DMS 273 treated with DMSO at 0.1 percent for 48 hours (cell line): ENCODE results near the gene ZMIZ2.
A peak's percentile ranks its signal among the peaks of the same experiment; 100 is the strongest.
"Not testable (repeated sequence)": the region's sequence is repeated elsewhere in the genome, so short reads cannot be mapped to it uniquely, and the experiment has no call there.

Source experiments
- DNase-seq: peaks from one replicate; lab custom pipeline; 2025; lab: John Stamatoyannopoulos, UW

Gene ZMIZ2

GRCh38 chr7:44748045-44748947 is at the start of gene ZMIZ2:
Gene ZMIZ2, plus strand, starts transcription at chr7:44748847. Its CDS starts 7,403 bp downstream, at chr7:44756250.
- peak; percentile 89 for DNase-seq

- DNase-seq: not testable (repeated sequence)
Observed at GRCh38 chr7:44699598-44699997, 49.0 kb upstream of the ZMIZ2 start.

GRCh38 chr7:44700322-44700721 is 48.3 kb upstream of the ZMIZ2 start:
- DNase-seq: no peak

GRCh38 chr7:44703391-44703790 is 45.3 kb upstream of the ZMIZ2 start:
- not testable (repeated sequence) for DNase-seq

GRCh38 chr7:44703921-44704320 is 44.7 kb upstream of the ZMIZ2 start:
- no peak for DNase-seq

GRCh38 chr7:44705434-44705833 is 43.2 kb upstream of the ZMIZ2 start:
- DNase-seq: no peak

GRCh38 chr7:44706788-44707557 is 41.7 kb upstream of the ZMIZ2 start:
- no peak for DNase-seq

GRCh38 chr7:44707558-44708230 is 41.0 kb upstream of the ZMIZ2 start:
- DNase-seq: no peak

- DNase-seq: no peak
Observed at GRCh38 chr7:44709011-44709915, 39.4 kb upstream of the ZMIZ2 start.

GRCh38 chr7:44709945-44710596 is 38.6 kb upstream of the ZMIZ2 start:
- DNase-seq: no peak

GRCh38 chr7:44711528-44711927 is 37.1 kb upstream of the ZMIZ2 start:
- no peak for DNase-seq

- no peak for DNase-seq
Observed at GRCh38 chr7:44712012-44712411, 36.6 kb upstream of the ZMIZ2 start.

- no peak for DNase-seq
Observed at GRCh38 chr7:44713141-44713540, 35.5 kb upstream of the ZMIZ2 start.

GRCh38 chr7:44713680-44714335 is 34.8 kb upstream of the ZMIZ2 start:
- no peak for DNase-seq

- no peak for DNase-seq
Observed at GRCh38 chr7:44716205-44716604, 32.4 kb upstream of the ZMIZ2 start.

GRCh38 chr7:44720301-44720700 is 28.3 kb upstream of the ZMIZ2 start:
- DNase-seq: no peak

- no peak for DNase-seq
Observed at GRCh38 chr7:44724276-44724675, 24.4 kb upstream of the ZMIZ2 start.

- not testable (repeated sequence) for DNase-seq
Observed at GRCh38 chr7:44726250-44726649, 22.4 kb upstream of the ZMIZ2 start.

- no peak for DNase-seq
Observed at GRCh38 chr7:44727158-44727936, 21.3 kb upstream of the ZMIZ2 start.

GRCh38 chr7:44727937-44728262 is 20.7 kb upstream of the ZMIZ2 start:
- no peak for DNase-seq
